ENCODE measurements around the gene CD86. TPM values are rescaled to one million over a fixed set of nuclear protein-coding genes. Genes with fewer than 3 reads are reported as not detected.

CD86 gene
- total RNA-seq, 4 donors from 2014 or later: 1.7 to 10.7 TPM; not detected in 2

GRCh38 chr3:122021811-122022401, 33.3 kb upstream of the CD86 start, which contains the start of gene ILDR1:
Gene ILDR1, minus strand, starts transcription at chr3:122022247. Its CDS starts 170 bp downstream, at chr3:122022077.
- no peaks in the 10 kb centered on the region for H3K36me3 ChIP-seq
- DNase-seq: peak; percentile 67 to 87 (median 83)
- no peak for TF ChIP-seq CTCF (IDR thresholded peaks at IDR 0.05)
- TF ChIP-seq POLR2A (IDR thresholded peaks at IDR 0.05): peak; percentile 45 to 52

GRCh38 chr3:122023335-122023910, 31.7 kb upstream of the CD86 start:
- DNase-seq: no peak

More at GRCh38 chr3:122021811-122022401, 33.3 kb upstream of the CD86 start, which contains the start of gene ILDR1:
- no peaks in the 10 kb centered on the region for H3K9me3 ChIP-seq
- H3K4me1 ChIP-seq: peaks cover 0 to 4% (median 0%) of the 10 kb centered on the region in 4 donors
- peak within 1 kb of the TSS; percentile 37 to 70 (median 54) for H3K4me3 ChIP-seq
- H3K27ac ChIP-seq: peak within 1 kb of the TSS; percentile 47 to 71 (median 62)
- no peaks in the 10 kb centered on the region for H3K27me3 ChIP-seq

GRCh38 chr3:122024800-122025199, 30.4 kb upstream of the CD86 start:
- Histone ChIP-seq H3K4me1 (peaks cover 0 to 4% (median 0%) of the 10 kb centered on the region in 4 donors), H3K27me3 (no peaks in the 10 kb centered on the region), H3K9me3 (no peaks in the 10 kb centered on the region), H3K36me3 (no peaks in the 10 kb centered on the region), H3K4me3 (no peak overlapping the region), H3K27ac (no peak overlapping the region)
- no peak for DNase-seq
- no peak for TF ChIP-seq POLR2A (IDR thresholded peaks at IDR 0.05)
- no peak for TF ChIP-seq CTCF (IDR thresholded peaks at IDR 0.05)

More at GRCh38 chr3:122023335-122023910, 31.7 kb upstream of the CD86 start:
- H3K36me3 ChIP-seq: no peaks in the 10 kb centered on the region
- peaks cover 0 to 4% (median 0%) of the 10 kb centered on the region in 4 donors for H3K4me1 ChIP-seq
- TF ChIP-seq POLR2A (IDR thresholded peaks at IDR 0.05): no peak
- TF ChIP-seq CTCF (IDR thresholded peaks at IDR 0.05): no peak
- H3K27me3 ChIP-seq: no peaks in the 10 kb centered on the region
- no peak overlapping the region for H3K4me3 ChIP-seq
- no peaks in the 10 kb centered on the region for H3K9me3 ChIP-seq
- H3K27ac ChIP-seq: no peak overlapping the region

GRCh38 chr3:122025296-122025695, 29.9 kb upstream of the CD86 start:
- DNase-seq: no peak
- no peak for TF ChIP-seq POLR2A (IDR thresholded peaks at IDR 0.05)
- TF ChIP-seq CTCF (IDR thresholded peaks at IDR 0.05): no peak
- Histone ChIP-seq H3K4me1 (peaks cover 0 to 4% (median 0%) of the 10 kb centered on the region in 4 donors), H3K27me3 (no peaks in the 10 kb centered on the region), H3K9me3 (no peaks in the 10 kb centered on the region), H3K4me3 (no peak overlapping the region), H3K27ac (no peak overlapping the region), H3K36me3 (no peaks in the 10 kb centered on the region)

GRCh38 chr3:122030381-122031122, 24.6 kb upstream of the CD86 start:
- Histone ChIP-seq H3K36me3 (no peaks in the 10 kb centered on the region), H3K4me1 (no peaks in the 10 kb centered on the region), H3K4me3 (no peak overlapping the region), H3K27ac (no peak overlapping the region), H3K9me3 (no peaks in the 10 kb centered on the region), H3K27me3 (no peaks in the 10 kb centered on the region)
- no peak for DNase-seq
- TF ChIP-seq CTCF (IDR thresholded peaks at IDR 0.05): no peak
- TF ChIP-seq POLR2A (IDR thresholded peaks at IDR 0.05): no peak

Measured in Peyer's patch (tissue), 4 donors.